Fibroblast of gingiva (primary cell): ENCODE measurements around the gene TTLL7.

Source experiments
- DNase-seq: peaks from one replicate; pipeline ENCODE4 v3.0.0-alpha.2; 2011; ENCODE audit warnings: low read depth

TTLL7 gene

GRCh38 chr1:83864991-83865390 lies 133.9 kb downstream of the TTLL7 start:
- no peak for DNase-seq

GRCh38 chr1:83860490-83861221 lies 138.3 kb downstream of the TTLL7 start:
- DNase-seq = no peak

GRCh38 chr1:83857716-83858115 lies 141.2 kb downstream of the TTLL7 start:
- no peak for DNase-seq

- DNase-seq = peak; percentile 64
These were observed 141.8 kb downstream of the TTLL7 start for GRCh38 chr1:83857103-83857502.

GRCh38 chr1:83856381-83856780 lies 142.6 kb downstream of the TTLL7 start:
- DNase-seq = no peak

GRCh38 chr1:83854456-83854855 lies 144.5 kb downstream of the TTLL7 start:
- no peak for DNase-seq

GRCh38 chr1:83850834-83851233 lies 148.1 kb downstream of the TTLL7 start:
- no peak for DNase-seq

- no peak for DNase-seq
These were observed 149.5 kb downstream of the TTLL7 start for GRCh38 chr1:83849191-83850061.

- DNase-seq = no peak
These were observed 152.8 kb downstream of the TTLL7 start for GRCh38 chr1:83846138-83846537.

GRCh38 chr1:83845437-83846071 lies 153.4 kb downstream of the TTLL7 start:
- peak; percentile 79 for DNase-seq

- no peak for DNase-seq
These were observed 154.4 kb downstream of the TTLL7 start for GRCh38 chr1:83844546-83844945.

- DNase-seq = peak; percentile 72
These were observed 159.3 kb downstream of the TTLL7 start for GRCh38 chr1:83839566-83840173.

- DNase-seq = no peak
These were observed 160.4 kb downstream of the TTLL7 start for GRCh38 chr1:83838573-83838972.

- no peak for DNase-seq
These were observed 162.4 kb downstream of the TTLL7 start for GRCh38 chr1:83836543-83836942.

GRCh38 chr1:83834621-83835264 lies 164.2 kb downstream of the TTLL7 start:
- DNase-seq = no peak

- no peak for DNase-seq
These were observed 166.7 kb downstream of the TTLL7 start for GRCh38 chr1:83832194-83832593.

- DNase-seq = no peak
These were observed 169.8 kb downstream of the TTLL7 start for GRCh38 chr1:83829106-83829505.

- no peak for DNase-seq
These were observed 170.5 kb downstream of the TTLL7 start for GRCh38 chr1:83828456-83828855.

- no peak for DNase-seq
These were observed 171.2 kb downstream of the TTLL7 start for GRCh38 chr1:83827741-83828140.

- no peak for DNase-seq
These were observed 176.7 kb downstream of the TTLL7 start for GRCh38 chr1:83822208-83822607.

GRCh38 chr1:83819436-83819835 lies 179.5 kb downstream of the TTLL7 start:
- no peak for DNase-seq

GRCh38 chr1:83818916-83819315 lies 180.0 kb downstream of the TTLL7 start:
- DNase-seq = peak; percentile 86
